SK-N-MC (cell line): ENCODE data around the gene KAT6B.

Source experiments
- EZH2 ChIP-seq: fragments of 200-600 bp; sonication (generic); IDR thresholded peaks from one replicate; pipeline ENCODE4 v1.6.1; 2017; ENCODE audit warnings: antibody characterized with exemption
- FOXP2 ChIP-seq: optimal IDR thresholded peaks from 2 replicates; pipeline ENCODE3; 2011; ENCODE audit warnings: mild to moderate bottlenecking, moderate library complexity; ENCODE audit not compliant: insufficient read depth; ENCODE audit errors: extremely low read length, control extremely low read depth
- POLR2AphosphoS5 ChIP-seq: IDR thresholded peaks from 2 replicates; pipeline ENCODE4 v1.6.1; 2012; ENCODE audit warnings: mild to moderate bottlenecking, low read depth, low read length, borderline replicate concordance

GRCh38 chr10:74857586-74857985 is 31.2 kb downstream of the KAT6B start:
- TF ChIP-seq POLR2AphosphoS5, result no peak
- TF ChIP-seq EZH2, result no peak
- TF ChIP-seq FOXP2, result no peak
